Fibroblast of peridontal ligament (primary cell): ENCODE measurements around the gene MYBBP1A.

Experiments used
- DNase-seq: peaks from one replicate; pipeline ENCODE4 v3.0.0-alpha.2; 2010; ENCODE audit errors: extremely low read depth

MYBBP1A gene

GRCh38 chr17:4536742-4537411 is 18.3 kb downstream of the MYBBP1A start:
- peak; percentile 33 for DNase-seq

GRCh38 chr17:4536259-4536741 is 18.9 kb downstream of the MYBBP1A start:
- DNase-seq, result no peak

GRCh38 chr17:4535667-4536258 is 19.4 kb downstream of the MYBBP1A start:
- no peak for DNase-seq

GRCh38 chr17:4534928-4535666 is 20.1 kb downstream of the MYBBP1A start:
- no peak for DNase-seq

- DNase-seq, result no peak
Measured at GRCh38 chr17:4534515-4534914, 20.7 kb downstream of the MYBBP1A start.

- no peak for DNase-seq
Measured at GRCh38 chr17:4533523-4534504, 21.4 kb downstream of the MYBBP1A start.

GRCh38 chr17:4532860-4533522 is 22.2 kb downstream of the MYBBP1A start:
- no peak for DNase-seq

GRCh38 chr17:4531988-4532736 is 23.0 kb downstream of the MYBBP1A start:
- no peak for DNase-seq

- no peak for DNase-seq
Measured at GRCh38 chr17:4530799-4531730, 24.1 kb downstream of the MYBBP1A start.

GRCh38 chr17:4529533-4530152 is 25.5 kb downstream of the MYBBP1A start:
- no peak for DNase-seq

GRCh38 chr17:4527566-4528125 is 27.5 kb downstream of the MYBBP1A start:
- DNase-seq, result no peak

- DNase-seq, result no peak
Measured at GRCh38 chr17:4527134-4527533, 28.1 kb downstream of the MYBBP1A start.

- no peak for DNase-seq
Measured at GRCh38 chr17:4525691-4526397, 29.3 kb downstream of the MYBBP1A start.

- DNase-seq, result no peak
Measured at GRCh38 chr17:4523946-4524345, 31.2 kb downstream of the MYBBP1A start.

GRCh38 chr17:4522661-4523060 is 32.5 kb downstream of the MYBBP1A start:
- DNase-seq, result no peak

GRCh38 chr17:4520894-4521600 is 34.1 kb downstream of the MYBBP1A start:
- DNase-seq, result no peak
